ENCODE data around the gene ADCYAP1. TPM values are rescaled to one million over a fixed set of nuclear protein-coding genes. Genes with fewer than 3 reads are reported as not detected.
A peak's percentile ranks its signal among the peaks of the same experiment; 100 is the strongest.

ADCYAP1 gene
- total and polyA plus RNA-seq, 7 donors = 0.92 to 5.6 (median 1.7) TPM; not detected in 2

- Histone ChIP-seq H3K27me3 (peaks cover 0 to 35% (median 3%) of the 10 kb centered on the region in 3 donors), H3K27ac (no peak overlapping the region), H3K36me3 (no peaks in the 10 kb centered on the region), H3K4me1 (no peaks in the 10 kb centered on the region), H3K4me3 (no peak overlapping the region), H3K9me3 (no peaks in the 10 kb centered on the region)
- WGBS, 2 donors = 43 to 82% methylated on average over 2 of the region's 2 CpGs
- no peak for TF ChIP-seq POLR2A (IDR thresholded peaks at IDR 0.05)
- TF ChIP-seq CTCF (IDR thresholded peaks at IDR 0.05) = no peak
- TF ChIP-seq EP300 (IDR thresholded peaks at IDR 0.05) = no peak
- no peak for TF ChIP-seq POLR2AphosphoS5 (IDR thresholded peaks at IDR 0.05)
- intact Hi-C loops (cut with DNase I) = no loop called here
- DNase-seq = no peak
These were observed 14.4 kb downstream of the ADCYAP1 start for GRCh38 chr18:919078-919477.

- H3K9me3 ChIP-seq = no peaks in the 10 kb centered on the region
- no peak overlapping the region for H3K27ac ChIP-seq
- no peak overlapping the region for H3K4me3 ChIP-seq
- peaks cover 0 to 15% (median 3%) of the 10 kb centered on the region in 3 donors for H3K27me3 ChIP-seq
- intact Hi-C loops (cut with DNase I) = no loop called here
- WGBS, 2 donors = 45 to 60% methylated on average over 6 of the region's 6 CpGs
- no peaks in the 10 kb centered on the region for H3K36me3 ChIP-seq
- H3K4me1 ChIP-seq = no peaks in the 10 kb centered on the region
- DNase-seq = no peak
- TF ChIP-seq EP300 (IDR thresholded peaks at IDR 0.05) (no peak), POLR2AphosphoS5 (IDR thresholded peaks at IDR 0.05) (no peak), POLR2A (IDR thresholded peaks at IDR 0.05) (no peak), CTCF (IDR thresholded peaks at IDR 0.05) (no peak)
These were observed 18.6 kb downstream of the ADCYAP1 start for GRCh38 chr18:923144-923866.

GRCh38 chr18:924987-925386 is 20.3 kb downstream of the ADCYAP1 start:
- H3K27me3 ChIP-seq = peaks cover 0 to 10% (median 3%) of the 10 kb centered on the region in 3 donors
- intact Hi-C loops (cut with DNase I) = no loop called here
- 23 to 59% methylated on average over 1 of the region's 1 CpG for WGBS, 2 donors
- no peaks in the 10 kb centered on the region for H3K36me3 ChIP-seq
- no peaks in the 10 kb centered on the region for H3K4me1 ChIP-seq
- DNase-seq = no peak
- no peak for TF ChIP-seq EP300 (IDR thresholded peaks at IDR 0.05)
- TF ChIP-seq POLR2A (IDR thresholded peaks at IDR 0.05) = no peak
- no peak for TF ChIP-seq CTCF (IDR thresholded peaks at IDR 0.05)
- TF ChIP-seq POLR2AphosphoS5 (IDR thresholded peaks at IDR 0.05) = no peak
- no peak overlapping the region for H3K27ac ChIP-seq
- H3K9me3 ChIP-seq = no peaks in the 10 kb centered on the region
- H3K4me3 ChIP-seq = no peak overlapping the region

- TF ChIP-seq POLR2AphosphoS5 (IDR thresholded peaks at IDR 0.05) (peak in 1 of 4 donors; percentile 13), POLR2A (IDR thresholded peaks at IDR 0.05) (no peak)
- H3K36me3 ChIP-seq = no peaks in the 10 kb centered on the region
- DNase-seq = no peak
- intact Hi-C loops (cut with DNase I) = no loop called here
- H3K9me3 ChIP-seq = no peaks in the 10 kb centered on the region
- no peak overlapping the region for H3K27ac ChIP-seq
- H3K4me3 ChIP-seq = no peak overlapping the region
- H3K27me3 ChIP-seq = peaks cover 0 to 3% (median 0%) of the 10 kb centered on the region in 3 donors
- 42 to 49% methylated on average over 1 of the region's 1 CpG for whole genome bisulfite sequencing, 2 donors
- no peaks in the 10 kb centered on the region for H3K4me1 ChIP-seq
These were observed 22.3 kb downstream of the ADCYAP1 start for GRCh38 chr18:926946-927345.

- H3K27me3 ChIP-seq = no peaks in the 10 kb centered on the region
- WGBS, 2 donors = 28 to 55% methylated on average over 2 of the region's 2 CpGs
- H3K4me3 ChIP-seq = no peak overlapping the region
- intact Hi-C loops (cut with DNase I) = no loop called here
- no peaks in the 10 kb centered on the region for H3K9me3 ChIP-seq
- H3K36me3 ChIP-seq = no peaks in the 10 kb centered on the region
- TF ChIP-seq POLR2A (IDR thresholded peaks at IDR 0.05) = no peak
- no peak for TF ChIP-seq CTCF (IDR thresholded peaks at IDR 0.05)
- TF ChIP-seq EP300 (IDR thresholded peaks at IDR 0.05) = no peak
- no peak for TF ChIP-seq POLR2AphosphoS5 (IDR thresholded peaks at IDR 0.05)
- H3K4me1 ChIP-seq = no peaks in the 10 kb centered on the region
- H3K27ac ChIP-seq = no peak overlapping the region
- DNase-seq = no peak
These were observed 28.4 kb downstream of the ADCYAP1 start for GRCh38 chr18:933082-933481.

Measured in sigmoid colon (tissue), 7 donors.